Spinal cord (tissue), 10 donors: ENCODE measurements around the gene SNUPN. TPM values are rescaled to one million over a fixed set of nuclear protein-coding genes. Genes with fewer than 3 reads are reported as not detected.
"Not testable (repeated sequence)": the region's sequence is repeated elsewhere in the genome, so short reads cannot be mapped to it uniquely, and the experiment has no call there.

ENCODE experiments used
- DNase-seq, 6 donors: peaks; one replicate each; pipeline versions ENCODE4 v3.0.0 to v3.0.0-alpha.2; 2013 to 2015; ENCODE audit warnings: low spot score in 6 of 6, low read depth in 4 of 6
- H3K27ac ChIP-seq: one replicate; pipeline ENCODE4 v1.5.1; 2013; ENCODE audit warnings: low read depth, low read length, control low read depth
- H3K27me3 ChIP-seq: one replicate; pipeline ENCODE4 v1.6.1; 2013; ENCODE audit warnings: low read length; ENCODE audit not compliant: control insufficient read depth, insufficient read depth
- H3K36me3 ChIP-seq: one replicate; pipeline ENCODE4 v1.6.1; 2013; ENCODE audit warnings: low read length; ENCODE audit not compliant: control insufficient read depth, insufficient read depth
- H3K4me1 ChIP-seq: one replicate; pipeline ENCODE4 v1.6.1; 2013; ENCODE audit warnings: low read length; ENCODE audit not compliant: control insufficient read depth, insufficient read depth
- H3K4me3 ChIP-seq: one replicate; pipeline ENCODE4 v1.5.1; 2013; ENCODE audit warnings: low read depth, low read length, control low read depth
- H3K9me3 ChIP-seq: one replicate; pipeline ENCODE4 v1.6.1; 2013; ENCODE audit warnings: low read length; ENCODE audit not compliant: control insufficient read depth, insufficient read depth
- WGBS: methylation state at CpG from one replicate; pipeline ENCODE4 v1.1.5; 2013; ENCODE audit warnings: missing lambda C conversion rate; ENCODE audit not compliant: insufficient coverage; 5-methylcytosine and 5-hydroxymethylcytosine counted together
- polyA plus RNA-seq, 2 donors: library from polyadenylated mRNA; unstranded; fragments of 120-200 nt; gene quantifications; one replicate each; pipeline ENCODE4 v1.2.1, GENCODE V29; 2013; ENCODE audit not compliant: insufficient read length in 2 of 2
- total RNA-seq, 2 donors: library from RNA; depleted of rRNA in 1 of 2; stranded (reverse); fragments of 120-200 nt in 1 of 2; fragments of >200 nt in 1 of 2; gene quantifications; one replicate each; pipeline versions ENCODE4 v1.2.3 to v1.2.4, GENCODE V29; 2013 to 2014
- donor health status: healthy.

SNUPN gene
- total and polyA plus RNA-seq, 4 donors, result 23.8 to 34.8 (median 27.3) TPM

DNA sequence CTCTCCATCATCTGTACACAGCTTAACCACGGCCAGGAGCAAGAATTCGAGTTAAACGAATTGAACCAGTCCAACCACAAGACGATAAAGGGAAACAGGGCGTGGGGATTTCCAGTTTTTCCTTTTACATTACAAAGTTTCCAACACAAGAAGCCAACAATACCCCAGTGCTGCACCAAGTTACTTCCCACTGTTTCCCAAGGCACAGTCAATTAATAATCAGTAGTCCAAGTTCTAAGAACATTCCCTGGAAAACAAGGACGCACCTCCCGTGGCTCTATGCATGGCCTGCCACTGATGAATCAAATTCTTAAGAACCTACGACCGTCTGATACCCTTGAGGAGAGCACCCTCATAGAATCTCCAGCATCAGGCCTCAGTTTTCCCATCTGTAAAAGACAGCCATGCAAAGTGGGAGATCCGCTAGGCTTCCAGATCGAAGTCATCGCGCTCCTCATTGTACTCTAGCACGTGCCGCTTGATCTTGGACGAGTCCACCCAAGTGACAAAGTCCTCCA lies 13.7 kb upstream of the SNUPN start:
- H3K27me3 ChIP-seq, result no peaks in the 10 kb centered on the region
- peak overlapping the region; percentile 87 for H3K4me3 ChIP-seq
- H3K27ac ChIP-seq, result peak overlapping the region; percentile 83
- H3K4me1 ChIP-seq, result peaks cover 30% of the 10 kb centered on the region
- DNase-seq, result no peak
- no peaks in the 10 kb centered on the region for H3K9me3 ChIP-seq
- 0% methylated on average over 13 of the region's 16 CpGs for WGBS
- peaks cover 5% of the 10 kb centered on the region for H3K36me3 ChIP-seq

DNA sequence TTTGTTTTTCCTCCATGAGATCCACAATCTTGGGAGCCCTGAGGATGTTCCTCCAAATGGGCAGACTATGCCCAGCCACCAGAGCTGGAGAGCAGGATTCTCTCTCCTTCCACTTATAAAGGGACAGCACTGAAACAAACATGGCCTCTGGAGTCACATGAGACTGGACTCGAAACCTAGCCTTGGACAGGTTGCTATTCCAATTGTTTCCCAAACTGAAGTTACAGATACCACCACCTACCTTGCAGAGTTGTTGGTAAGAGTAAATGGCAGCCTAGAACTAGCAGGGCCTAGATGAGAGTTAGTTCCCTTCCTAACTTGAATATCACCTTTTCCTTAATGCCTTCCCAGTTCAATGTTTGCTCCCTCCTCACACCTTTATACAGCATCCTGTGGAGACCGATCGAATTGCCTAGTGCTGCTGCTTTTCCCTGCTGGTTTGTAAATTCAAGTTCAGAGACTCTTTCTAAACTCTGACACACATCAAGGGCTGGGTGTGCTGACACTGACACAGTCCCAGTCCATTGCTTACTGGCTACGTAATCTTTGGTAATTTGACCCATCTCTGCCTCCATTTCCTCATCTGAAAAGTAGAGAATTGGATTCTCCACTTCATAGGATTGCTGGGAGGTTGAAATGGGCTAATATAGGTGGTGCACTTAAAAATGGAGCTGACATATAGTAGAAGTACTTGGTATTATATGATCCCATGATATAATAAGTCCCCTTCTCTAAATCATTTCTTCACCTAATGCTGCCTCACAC lies 11.9 kb upstream of the SNUPN start:
- WGBS, result 71% methylated on average over 2 of the region's 4 CpGs
- H3K9me3 ChIP-seq, result no peaks in the 10 kb centered on the region

DNA sequence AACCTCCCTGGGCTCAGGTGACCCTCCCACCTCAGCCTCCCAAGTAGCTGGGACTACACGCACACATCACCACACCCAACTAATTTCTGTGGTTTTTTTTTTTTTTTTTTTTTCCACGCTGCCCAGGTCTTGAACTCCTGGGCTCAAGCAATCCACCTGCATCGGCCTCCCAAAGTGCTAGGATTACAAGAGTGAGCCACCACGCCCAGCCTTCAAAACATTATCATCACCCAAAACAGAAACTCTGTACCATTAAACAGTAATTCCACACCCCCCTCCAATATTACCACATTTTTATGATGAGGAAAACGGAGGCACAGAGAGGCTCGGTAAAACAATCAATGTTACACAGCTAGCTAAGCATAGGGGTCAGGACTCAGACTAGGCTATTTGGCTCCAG lies 10.5 kb upstream of the SNUPN start:
- Histone ChIP-seq H3K27me3 (no peaks in the 10 kb centered on the region), H3K36me3 (peaks cover 5% of the 10 kb centered on the region), H3K27ac (no peak overlapping the region), H3K4me3 (no peak overlapping the region), H3K9me3 (no peaks in the 10 kb centered on the region), H3K4me1 (peaks cover 29% of the 10 kb centered on the region)
- 95% methylated on average over 5 of the region's 6 CpGs for WGBS
- DNase-seq, result no peak

More for the DNA sequence above, 11.9 kb upstream of the SNUPN start:
- Histone ChIP-seq H3K27ac (no peak overlapping the region), H3K27me3 (no peaks in the 10 kb centered on the region), H3K4me1 (peaks cover 30% of the 10 kb centered on the region), H3K4me3 (no peak overlapping the region), H3K36me3 (peaks cover 5% of the 10 kb centered on the region)
- DNase-seq, result no peak

DNA sequence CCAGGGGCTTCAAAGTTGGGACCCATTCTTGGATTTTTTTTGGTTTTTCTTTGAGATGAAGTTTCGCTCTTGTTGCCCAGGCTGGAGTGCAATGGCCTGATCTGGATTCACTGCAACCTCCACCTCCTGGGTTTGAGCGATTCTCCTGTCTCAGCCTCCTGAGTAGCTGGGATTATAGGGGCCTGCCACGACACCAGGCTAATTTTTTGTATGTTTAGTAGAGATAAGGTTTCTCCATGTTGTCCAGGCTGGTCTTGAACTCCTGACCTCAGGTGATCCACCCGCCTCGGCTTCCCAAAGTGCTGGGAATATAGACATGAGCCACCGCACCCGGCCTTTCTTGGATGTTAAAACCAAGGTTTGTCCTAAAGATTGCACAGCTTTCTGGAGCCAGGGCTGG lies 8.4 kb upstream of the SNUPN start:
- H3K27ac ChIP-seq, H3K27me3 ChIP-seq, DNase-seq, H3K9me3 ChIP-seq, H3K4me3 ChIP-seq, H3K36me3 ChIP-seq: not testable (repeated sequence)
- H3K4me1 ChIP-seq, result peaks cover 19% of the 10 kb centered on the region
- 100% methylated on average over 3 of the region's 7 CpGs for WGBS

DNA sequence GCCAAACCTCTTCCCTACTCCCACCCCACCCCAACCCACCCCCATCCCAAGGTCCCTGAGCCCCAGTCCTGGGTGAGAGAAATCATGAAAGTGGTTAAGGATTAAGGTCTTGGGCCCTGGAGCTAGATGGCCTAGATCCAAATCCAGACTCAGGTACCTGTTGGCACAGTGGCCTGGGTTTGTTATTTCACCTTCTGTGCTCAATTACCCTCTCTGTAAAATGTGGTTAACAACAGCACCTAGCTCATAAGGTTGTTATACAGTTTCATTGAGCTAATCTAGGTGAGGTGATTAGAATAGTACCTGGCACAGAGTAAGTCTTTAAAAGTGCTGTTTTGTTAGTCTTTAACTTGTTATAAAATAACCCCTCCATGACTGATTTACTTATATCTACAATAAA lies 6.4 kb upstream of the SNUPN start:
- no peak overlapping the region for H3K27ac ChIP-seq
- H3K4me3 ChIP-seq, result no peak overlapping the region
- peaks cover 5% of the 10 kb centered on the region for H3K4me1 ChIP-seq
- H3K36me3 ChIP-seq, result peaks cover under 1% of the 10 kb centered on the region
- no peaks in the 10 kb centered on the region for H3K9me3 ChIP-seq
- H3K27me3 ChIP-seq, result no peaks in the 10 kb centered on the region
- no peak for DNase-seq

DNA sequence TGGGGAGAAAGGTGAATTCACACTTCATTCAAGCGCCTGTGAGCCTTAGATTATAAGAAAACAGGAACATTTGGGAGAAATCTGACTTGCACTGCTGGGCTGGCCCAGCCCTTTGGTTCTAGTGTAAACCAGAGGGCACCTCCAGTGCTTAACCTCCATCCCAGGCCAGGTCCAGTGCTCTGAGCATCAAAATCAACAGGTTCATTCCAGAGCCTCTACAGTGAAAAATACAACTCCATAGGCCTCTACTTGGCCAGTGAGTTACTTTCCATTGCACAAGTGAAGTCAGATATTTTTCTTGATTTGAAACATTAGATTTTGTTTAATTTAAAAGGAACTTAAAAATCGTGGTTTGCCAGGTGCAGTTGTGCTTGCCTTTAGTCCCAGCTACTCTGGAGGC lies 3.0 kb downstream of the SNUPN start:
- peaks cover 11% of the 10 kb centered on the region for H3K4me1 ChIP-seq
- DNase-seq, result no peak
- no peak overlapping the region for H3K27ac ChIP-seq
- H3K4me3 ChIP-seq, result no peak overlapping the region
- peaks cover 13% of the 10 kb centered on the region for H3K36me3 ChIP-seq
- H3K9me3 ChIP-seq, result no peaks in the 10 kb centered on the region
- H3K27me3 ChIP-seq, result no peaks in the 10 kb centered on the region
- 100% methylated on average over 1 of the region's 2 CpGs for WGBS

DNA sequence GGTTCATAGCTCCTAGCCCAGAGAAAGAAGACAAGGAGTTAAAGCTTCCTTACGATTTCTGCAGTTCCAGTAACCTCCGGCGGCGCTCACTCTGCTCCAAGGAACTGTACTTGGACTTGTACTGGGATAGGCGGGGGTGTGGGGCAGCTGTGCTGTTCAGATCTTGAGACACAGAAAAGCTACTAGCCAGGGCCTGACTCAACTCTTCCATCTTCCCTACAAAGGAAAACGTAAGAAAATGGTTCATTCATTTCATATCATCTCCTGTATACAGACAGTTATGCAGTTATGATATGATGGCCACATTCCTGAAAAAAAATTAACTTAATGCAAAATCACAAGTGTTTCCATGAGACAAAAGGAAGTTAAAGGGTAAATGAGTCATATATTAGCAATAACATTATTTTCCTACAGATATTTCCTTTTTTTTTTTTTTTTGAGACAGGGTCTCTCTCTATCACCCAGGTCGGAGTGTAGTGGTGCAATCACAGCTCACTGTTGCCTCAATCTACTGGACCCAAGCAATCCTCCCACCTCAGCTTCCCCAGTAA lies 4.6 kb downstream of the SNUPN start:
- H3K27me3 ChIP-seq, result no peaks in the 10 kb centered on the region
- no peak overlapping the region for H3K4me3 ChIP-seq
- peak in 2 of 6 donors; percentile 12 to 67 for DNase-seq
- 62% methylated on average over 6 of the region's 7 CpGs for WGBS
- no peaks in the 10 kb centered on the region for H3K9me3 ChIP-seq
- peak overlapping the region; percentile 72 for H3K27ac ChIP-seq
- peaks cover 6% of the 10 kb centered on the region for H3K4me1 ChIP-seq
- H3K36me3 ChIP-seq, result peaks cover 27% of the 10 kb centered on the region

DNA sequence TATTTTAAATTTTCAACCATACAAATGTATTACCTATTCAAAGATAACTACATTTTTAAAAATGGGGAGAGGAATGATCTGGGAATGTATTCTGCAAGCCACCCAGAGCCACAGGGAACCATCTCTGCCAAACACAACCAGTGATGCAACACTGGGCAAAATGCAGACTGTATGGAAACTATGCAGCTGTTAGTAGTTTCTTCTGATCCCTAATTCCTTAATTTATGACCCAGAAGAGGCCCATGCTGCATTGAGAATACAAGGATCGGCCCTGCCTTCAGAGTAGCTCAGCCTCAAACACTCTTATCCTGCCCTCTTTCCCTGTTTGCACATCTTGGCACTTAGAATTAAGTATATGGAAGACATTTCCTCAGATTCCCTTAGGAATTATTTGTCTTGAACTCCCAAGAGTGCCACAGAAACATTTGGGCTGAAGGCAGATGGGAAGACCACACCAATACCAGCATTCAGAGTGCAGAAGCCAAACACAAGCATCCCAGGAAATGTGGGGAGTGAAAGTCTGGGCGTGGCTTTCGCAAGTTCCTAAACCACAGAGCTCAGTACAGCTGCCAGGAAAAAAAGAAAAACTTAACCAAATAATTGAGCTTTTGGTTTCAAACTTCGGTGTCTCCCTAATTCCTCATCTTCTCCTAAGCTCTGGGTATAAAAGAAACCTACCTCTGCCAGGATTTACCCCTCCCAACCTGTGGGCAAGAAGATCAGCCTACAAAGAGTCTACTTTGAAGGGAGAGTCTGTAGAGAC lies 5.3 kb downstream of the SNUPN start:
- WGBS, result no CpG with 5 or more reads among the region's 4 CpGs
- DNase-seq, result peak in 1 of 6 donors; percentile 68
- no peaks in the 10 kb centered on the region for H3K9me3 ChIP-seq
- peaks cover 32% of the 10 kb centered on the region for H3K36me3 ChIP-seq
- no peaks in the 10 kb centered on the region for H3K27me3 ChIP-seq
- H3K27ac ChIP-seq, result peak overlapping the region; percentile 72
- no peak overlapping the region for H3K4me3 ChIP-seq
- peaks cover 4% of the 10 kb centered on the region for H3K4me1 ChIP-seq

DNA sequence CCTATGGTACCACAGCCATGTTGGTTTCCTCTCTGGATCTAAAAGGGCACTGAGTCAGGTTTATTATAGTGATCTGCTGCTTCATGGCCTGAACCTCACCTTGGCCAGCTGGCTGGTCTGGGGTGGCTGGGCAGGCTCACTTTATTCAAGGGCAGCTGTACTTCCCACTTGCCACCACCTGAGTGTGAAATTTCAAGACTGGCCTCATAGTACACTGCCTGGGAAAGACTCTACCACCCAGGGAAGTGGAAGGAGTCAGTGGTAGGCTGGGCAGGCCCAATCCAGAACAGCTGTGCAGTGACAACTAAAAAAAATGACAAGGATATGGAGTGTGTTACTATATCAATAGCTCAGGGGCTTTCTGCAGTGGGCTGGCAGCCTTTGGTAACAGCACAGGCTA lies 8.8 kb downstream of the SNUPN start:
- no peak overlapping the region for H3K27ac ChIP-seq
- no peaks in the 10 kb centered on the region for H3K9me3 ChIP-seq
- no peaks in the 10 kb centered on the region for H3K4me1 ChIP-seq
- H3K36me3 ChIP-seq, result peaks cover 58% of the 10 kb centered on the region
- no peak overlapping the region for H3K4me3 ChIP-seq
- no peak for DNase-seq
- H3K27me3 ChIP-seq, result no peaks in the 10 kb centered on the region
